ENCODE results near the gene DICER1. TPM values are rescaled to one million over a fixed set of nuclear protein-coding genes. Genes with fewer than 3 reads are reported as not detected.

DICER1 gene
- total and polyA plus RNA-seq, 2 experiments from 2014 or later = 21.4 to 59.2 TPM

DNA sequence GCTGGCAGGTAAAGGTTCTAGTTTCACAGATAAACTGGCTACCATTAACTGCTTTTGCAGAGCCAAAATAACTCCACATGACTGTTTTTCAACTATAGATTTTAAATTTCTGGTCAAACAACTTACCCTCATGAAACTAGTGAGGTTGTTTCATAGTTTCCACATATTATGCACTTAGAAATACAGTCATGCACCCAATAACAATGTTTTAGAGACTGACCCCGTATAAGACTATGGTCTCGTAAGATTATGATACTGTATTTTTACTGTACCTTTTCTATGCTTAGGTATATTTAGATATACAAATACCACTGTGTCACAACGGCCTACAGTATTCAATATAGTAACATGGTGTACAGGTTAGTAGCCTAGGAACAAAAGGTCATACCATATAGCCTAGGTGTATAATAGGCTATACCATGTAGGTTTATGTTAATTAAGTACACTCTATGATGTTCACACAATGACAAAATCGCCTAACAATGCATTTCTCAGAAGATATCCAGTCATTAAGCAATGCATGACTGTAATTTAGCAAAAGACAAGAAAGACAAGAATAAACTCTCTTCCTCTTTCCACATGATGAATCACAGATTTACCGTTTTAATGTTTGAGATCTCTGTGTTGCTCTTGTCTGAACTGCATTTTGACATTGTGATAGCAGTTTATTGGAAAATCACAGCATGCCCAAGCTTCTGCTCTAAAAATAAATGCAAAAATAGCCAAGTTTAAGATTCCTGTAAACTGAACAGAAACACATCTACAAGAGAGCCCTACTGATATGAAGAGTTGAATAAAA lies 17.1 kb downstream of the DICER1 start:
- peaks cover 7% of the 10 kb centered on the region for H3K9me3 Mint-ChIP-seq
- Histone ChIP-seq H3K27me3 (ENCODE audit: insufficient read depth) (no peaks in the 10 kb centered on the region), H3K27ac (ENCODE audit: low read depth) (no peak overlapping the region; the same call in 1 of the 2 replicates), H3K79me2 (replicated peaks; ENCODE audit: insufficient read depth) (peaks cover 93% of the 10 kb centered on the region), H4K20me1 (replicated peaks; ENCODE audit: insufficient read depth) (peaks cover 3% of the 10 kb centered on the region), H3F3A (replicated peaks; ENCODE audit: low read depth) (no peaks in the 10 kb centered on the region), H3K36me3 (ENCODE audit: insufficient read depth) (no peaks in the 10 kb centered on the region), H3K4me3 (no peak overlapping the region), H3K4me2 (peak overlapping the region; percentile 37), H2AFZ (no peak overlapping the region), H3K4me1 (ENCODE audit: insufficient read depth) (peaks cover 70% of the 10 kb centered on the region), H3K9me2 (ENCODE audit: insufficient read depth) (no peaks in the 10 kb centered on the region)
- no peaks in the 10 kb centered on the region for H3K27me3 Mint-ChIP-seq (ENCODE audit: insufficient read depth, low read depth, poor library complexity)
- ATAC-seq (no peak), DNase-seq (ENCODE audit: low spot score) (no peak)
- H3K4me1 Mint-ChIP-seq = peaks cover 65% of the 10 kb centered on the region
- TF ChIP-seq, protein P1, sequence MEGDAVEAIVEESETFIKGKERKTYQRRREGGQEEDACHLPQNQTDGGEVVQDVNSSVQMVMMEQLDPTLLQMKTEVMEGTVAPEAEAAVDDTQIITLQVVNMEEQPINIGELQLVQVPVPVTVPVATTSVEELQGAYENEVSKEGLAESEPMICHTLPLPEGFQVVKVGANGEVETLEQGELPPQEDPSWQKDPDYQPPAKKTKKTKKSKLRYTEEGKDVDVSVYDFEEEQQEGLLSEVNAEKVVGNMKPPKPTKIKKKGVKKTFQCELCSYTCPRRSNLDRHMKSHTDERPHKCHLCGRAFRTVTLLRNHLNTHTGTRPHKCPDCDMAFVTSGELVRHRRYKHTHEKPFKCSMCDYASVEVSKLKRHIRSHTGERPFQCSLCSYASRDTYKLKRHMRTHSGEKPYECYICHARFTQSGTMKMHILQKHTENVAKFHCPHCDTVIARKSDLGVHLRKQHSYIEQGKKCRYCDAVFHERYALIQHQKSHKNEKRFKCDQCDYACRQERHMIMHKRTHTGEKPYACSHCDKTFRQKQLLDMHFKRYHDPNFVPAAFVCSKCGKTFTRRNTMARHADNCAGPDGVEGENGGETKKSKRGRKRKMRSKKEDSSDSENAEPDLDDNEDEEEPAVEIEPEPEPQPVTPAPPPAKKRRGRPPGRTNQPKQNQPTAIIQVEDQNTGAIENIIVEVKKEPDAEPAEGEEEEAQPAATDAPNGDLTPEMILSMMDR (conservative IDR thresholded peaks at IDR 0.05; ENCODE audit: low read depth in 2 of 2) = no peak
- TF ChIP-seq NANOG (IDR thresholded peaks at IDR 0.05; ENCODE audit: borderline replicate concordance) = no peak
- TF ChIP-seq, protein P2, sequence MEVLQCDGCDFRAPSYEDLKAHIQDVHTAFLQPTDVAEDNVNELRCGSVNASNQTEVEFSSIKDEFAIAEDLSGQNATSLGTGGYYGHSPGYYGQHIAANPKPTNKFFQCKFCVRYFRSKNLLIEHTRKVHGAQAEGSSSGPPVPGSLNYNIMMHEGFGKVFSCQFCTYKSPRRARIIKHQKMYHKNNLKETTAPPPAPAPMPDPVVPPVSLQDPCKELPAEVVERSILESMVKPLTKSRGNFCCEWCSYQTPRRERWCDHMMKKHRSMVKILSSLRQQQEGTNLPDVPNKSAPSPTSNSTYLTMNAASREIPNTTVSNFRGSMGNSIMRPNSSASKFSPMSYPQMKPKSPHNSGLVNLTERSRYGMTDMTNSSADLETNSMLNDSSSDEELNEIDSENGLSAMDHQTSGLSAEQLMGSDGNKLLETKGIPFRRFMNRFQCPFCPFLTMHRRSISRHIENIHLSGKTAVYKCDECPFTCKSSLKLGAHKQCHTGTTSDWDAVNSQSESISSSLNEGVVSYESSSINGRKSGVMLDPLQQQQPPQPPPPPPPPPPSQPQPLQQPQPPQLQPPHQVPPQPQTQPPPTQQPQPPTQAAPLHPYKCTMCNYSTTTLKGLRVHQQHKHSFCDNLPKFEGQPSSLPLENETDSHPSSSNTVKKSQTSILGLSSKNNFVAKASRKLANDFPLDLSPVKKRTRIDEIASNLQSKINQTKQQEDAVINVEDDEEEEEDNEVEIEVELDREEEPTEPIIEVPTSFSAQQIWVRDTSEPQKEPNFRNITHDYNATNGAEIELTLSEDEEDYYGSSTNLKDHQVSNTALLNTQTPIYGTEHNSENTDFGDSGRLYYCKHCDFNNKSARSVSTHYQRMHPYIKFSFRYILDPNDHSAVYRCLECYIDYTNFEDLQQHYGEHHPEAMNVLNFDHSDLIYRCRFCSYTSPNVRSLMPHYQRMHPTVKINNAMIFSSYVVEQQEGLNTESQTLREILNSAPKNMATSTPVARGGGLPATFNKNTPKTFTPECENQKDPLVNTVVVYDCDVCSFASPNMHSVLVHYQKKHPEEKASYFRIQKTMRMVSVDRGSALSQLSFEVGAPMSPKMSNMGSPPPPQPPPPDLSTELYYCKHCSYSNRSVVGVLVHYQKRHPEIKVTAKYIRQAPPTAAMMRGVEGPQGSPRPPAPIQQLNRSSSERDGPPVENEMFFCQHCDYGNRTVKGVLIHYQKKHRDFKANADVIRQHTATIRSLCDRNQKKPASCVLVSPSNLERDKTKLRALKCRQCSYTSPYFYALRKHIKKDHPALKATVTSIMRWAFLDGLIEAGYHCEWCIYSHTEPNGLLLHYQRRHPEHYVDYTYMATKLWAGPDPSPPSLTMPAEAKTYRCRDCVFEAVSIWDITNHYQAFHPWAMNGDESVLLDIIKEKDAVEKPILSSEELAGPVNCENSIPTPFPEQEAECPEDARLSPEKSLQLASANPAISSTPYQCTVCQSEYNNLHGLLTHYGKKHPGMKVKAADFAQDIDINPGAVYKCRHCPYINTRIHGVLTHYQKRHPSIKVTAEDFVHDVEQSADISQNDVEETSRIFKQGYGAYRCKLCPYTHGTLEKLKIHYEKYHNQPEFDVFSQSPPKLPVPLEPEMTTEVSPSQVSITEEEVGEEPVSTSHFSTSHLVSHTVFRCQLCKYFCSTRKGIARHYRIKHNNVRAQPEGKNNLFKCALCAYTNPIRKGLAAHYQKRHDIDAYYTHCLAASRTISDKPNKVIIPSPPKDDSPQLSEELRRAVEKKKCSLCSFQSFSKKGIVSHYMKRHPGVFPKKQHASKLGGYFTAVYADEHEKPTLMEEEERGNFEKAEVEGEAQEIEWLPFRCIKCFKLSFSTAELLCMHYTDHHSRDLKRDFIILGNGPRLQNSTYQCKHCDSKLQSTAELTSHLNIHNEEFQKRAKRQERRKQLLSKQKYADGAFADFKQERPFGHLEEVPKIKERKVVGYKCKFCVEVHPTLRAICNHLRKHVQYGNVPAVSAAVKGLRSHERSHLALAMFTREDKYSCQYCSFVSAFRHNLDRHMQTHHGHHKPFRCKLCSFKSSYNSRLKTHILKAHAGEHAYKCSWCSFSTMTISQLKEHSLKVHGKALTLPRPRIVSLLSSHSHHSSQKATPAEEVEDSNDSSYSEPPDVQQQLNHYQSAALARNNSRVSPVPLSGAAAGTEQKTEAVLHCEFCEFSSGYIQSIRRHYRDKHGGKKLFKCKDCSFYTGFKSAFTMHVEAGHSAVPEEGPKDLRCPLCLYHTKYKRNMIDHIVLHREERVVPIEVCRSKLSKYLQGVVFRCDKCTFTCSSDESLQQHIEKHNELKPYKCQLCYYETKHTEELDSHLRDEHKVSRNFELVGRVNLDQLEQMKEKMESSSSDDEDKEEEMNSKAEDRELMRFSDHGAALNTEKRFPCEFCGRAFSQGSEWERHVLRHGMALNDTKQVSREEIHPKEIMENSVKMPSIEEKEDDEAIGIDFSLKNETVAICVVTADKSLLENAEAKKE (CRISPR knock-in tag; IDR thresholded peaks at IDR 0.05) = no peak
- TF ChIP-seq JUNB (IDR thresholded peaks at IDR 0.05; ENCODE audit: unreplicated experiment) = no peak
- TF ChIP-seq, protein P3, sequence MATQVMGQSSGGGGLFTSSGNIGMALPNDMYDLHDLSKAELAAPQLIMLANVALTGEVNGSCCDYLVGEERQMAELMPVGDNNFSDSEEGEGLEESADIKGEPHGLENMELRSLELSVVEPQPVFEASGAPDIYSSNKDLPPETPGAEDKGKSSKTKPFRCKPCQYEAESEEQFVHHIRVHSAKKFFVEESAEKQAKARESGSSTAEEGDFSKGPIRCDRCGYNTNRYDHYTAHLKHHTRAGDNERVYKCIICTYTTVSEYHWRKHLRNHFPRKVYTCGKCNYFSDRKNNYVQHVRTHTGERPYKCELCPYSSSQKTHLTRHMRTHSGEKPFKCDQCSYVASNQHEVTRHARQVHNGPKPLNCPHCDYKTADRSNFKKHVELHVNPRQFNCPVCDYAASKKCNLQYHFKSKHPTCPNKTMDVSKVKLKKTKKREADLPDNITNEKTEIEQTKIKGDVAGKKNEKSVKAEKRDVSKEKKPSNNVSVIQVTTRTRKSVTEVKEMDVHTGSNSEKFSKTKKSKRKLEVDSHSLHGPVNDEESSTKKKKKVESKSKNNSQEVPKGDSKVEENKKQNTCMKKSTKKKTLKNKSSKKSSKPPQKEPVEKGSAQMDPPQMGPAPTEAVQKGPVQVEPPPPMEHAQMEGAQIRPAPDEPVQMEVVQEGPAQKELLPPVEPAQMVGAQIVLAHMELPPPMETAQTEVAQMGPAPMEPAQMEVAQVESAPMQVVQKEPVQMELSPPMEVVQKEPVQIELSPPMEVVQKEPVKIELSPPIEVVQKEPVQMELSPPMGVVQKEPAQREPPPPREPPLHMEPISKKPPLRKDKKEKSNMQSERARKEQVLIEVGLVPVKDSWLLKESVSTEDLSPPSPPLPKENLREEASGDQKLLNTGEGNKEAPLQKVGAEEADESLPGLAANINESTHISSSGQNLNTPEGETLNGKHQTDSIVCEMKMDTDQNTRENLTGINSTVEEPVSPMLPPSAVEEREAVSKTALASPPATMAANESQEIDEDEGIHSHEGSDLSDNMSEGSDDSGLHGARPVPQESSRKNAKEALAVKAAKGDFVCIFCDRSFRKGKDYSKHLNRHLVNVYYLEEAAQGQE (IDR thresholded peaks at IDR 0.05; ENCODE audit: unreplicated experiment) = no peak
- TF ChIP-seq ZNF331 (CRISPR knock-in tag; IDR thresholded peaks at IDR 0.05; ENCODE audit: low read depth) = no peak
- no peak overlapping the region for H3K4me3 Mint-ChIP-seq
- H3K27ac Mint-ChIP-seq = peak overlapping the region; percentile 3; the same call in 1 of the 2 replicates
- peaks cover 8% of the 10 kb centered on the region; the same call in 2 of the 3 replicates for H3K36me3 Mint-ChIP-seq (ENCODE audit: low read depth)
